Lower lobe of right lung (tissue), 2 donors: ENCODE measurements around the gene PEPD. TPM values are rescaled to one million over a fixed set of nuclear protein-coding genes. Genes with fewer than 3 reads are reported as not detected.

ENCODE experiments used
- ATAC-seq, 2 donors: fragments of 200-7000 bp; cut with Tn5 transposase; one replicate each; pipeline ENCODE4 v1.9.1; 2020 to 2022; ENCODE audit warnings: mild to moderate bottlenecking in 2 of 2, moderate library complexity in 2 of 2
- DNase-seq: peaks from one replicate; pipeline ENCODE4 v3.0.0-alpha.2; 2020
- H3K27ac ChIP-seq: fragments of 200-600 bp; one replicate; pipeline ENCODE4 v1.8.0; 2022
- H3K27me3 ChIP-seq: fragments of 200-600 bp; one replicate; pipeline ENCODE4 v1.8.0; 2022; ENCODE audit warnings: low read depth
- H3K36me3 ChIP-seq: fragments of 200-600 bp; one replicate; pipeline ENCODE4 v1.8.0; 2022; ENCODE audit warnings: mild to moderate bottlenecking
- H3K4me1 ChIP-seq: fragments of 200-600 bp; one replicate; pipeline ENCODE4 v1.8.0; 2022
- H3K4me3 ChIP-seq: fragments of 200-600 bp; one replicate; pipeline ENCODE4 v1.8.0; 2022; ENCODE audit warnings: mild to moderate bottlenecking
- H3K9me3 ChIP-seq: fragments of 200-600 bp; one replicate; pipeline ENCODE4 v1.8.0; 2022
- intact Hi-C: fragments of 100-400 bp; cut with DNase I; formaldehyde crosslinking; loops from one replicate; pipeline ENCODE4 v1.11.0; 2022
- total RNA-seq: library from RNA; stranded (reverse); fragmentation: NEBNext Ultra II Directional; extraction: Animal tissue kit (Norgen Biotek cat#: 25700); gene quantifications from one replicate; pipeline ENCODE4 v1.2.1, GENCODE V29; 2021
- TF ChIP-seq, protein P1 (sequence below): fragments of 200-600 bp; IDR thresholded peaks from one replicate; pipeline ENCODE4 v1.8.0; 2022; ENCODE audit warnings: antibody characterized with exemption, mild to moderate bottlenecking
- donor health status: DM: no; HTN: yes; CAD: no; lungs with severe emphysema.

The PEPD gene
- total RNA-seq, 1 donor from 2014 or later: 94.0 TPM

DNA sequence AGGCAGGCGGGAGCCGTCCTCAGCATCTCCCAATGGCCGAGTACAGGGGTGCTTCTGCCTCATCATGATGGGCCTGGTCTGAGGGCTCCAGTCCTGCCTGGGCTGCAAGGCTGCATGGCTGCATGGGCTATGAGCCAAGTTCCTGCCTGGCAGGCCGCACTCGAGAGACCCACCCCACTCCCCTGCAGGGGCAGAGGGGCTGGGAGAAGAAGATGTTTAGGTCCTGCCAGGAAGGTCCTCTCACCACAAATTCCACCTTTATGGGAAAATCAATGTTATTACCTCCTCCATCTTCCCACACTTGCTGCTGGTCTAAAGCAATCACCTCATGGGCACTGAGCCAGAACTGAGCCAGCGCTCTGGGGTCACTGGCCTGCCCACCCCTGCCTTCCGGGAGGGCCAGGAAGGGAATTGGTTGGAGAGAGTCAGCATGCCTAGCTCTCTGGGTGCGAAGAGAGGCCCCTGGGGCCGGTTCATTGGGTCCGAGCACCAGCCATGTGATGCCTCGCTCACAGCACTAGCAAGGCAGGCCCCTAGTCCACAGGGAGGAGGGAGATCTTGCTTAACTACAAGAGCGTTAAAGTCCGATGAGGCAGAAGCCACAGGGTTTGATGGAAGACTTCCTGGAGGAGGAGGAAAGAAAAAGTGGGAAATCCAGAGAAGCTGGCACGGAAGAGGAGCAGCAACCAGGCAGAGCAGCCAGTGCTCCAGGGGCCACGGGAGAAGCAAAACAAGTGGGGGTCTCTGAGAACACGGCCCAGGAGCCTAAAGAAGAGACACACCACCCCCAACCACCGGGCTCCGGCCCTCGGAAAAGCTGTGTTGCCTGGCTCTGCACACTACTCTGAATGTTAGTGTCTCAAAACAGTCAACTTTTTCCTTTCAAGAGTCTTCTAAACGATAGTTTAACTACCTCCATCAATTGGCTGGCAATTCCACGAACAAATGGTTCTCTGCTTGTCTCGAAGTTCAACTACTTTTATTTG, 84.9 kb downstream of the PEPD start:
- H3K9me3 ChIP-seq: no peaks in the 10 kb centered on the region
- TF ChIP-seq, protein P1, sequence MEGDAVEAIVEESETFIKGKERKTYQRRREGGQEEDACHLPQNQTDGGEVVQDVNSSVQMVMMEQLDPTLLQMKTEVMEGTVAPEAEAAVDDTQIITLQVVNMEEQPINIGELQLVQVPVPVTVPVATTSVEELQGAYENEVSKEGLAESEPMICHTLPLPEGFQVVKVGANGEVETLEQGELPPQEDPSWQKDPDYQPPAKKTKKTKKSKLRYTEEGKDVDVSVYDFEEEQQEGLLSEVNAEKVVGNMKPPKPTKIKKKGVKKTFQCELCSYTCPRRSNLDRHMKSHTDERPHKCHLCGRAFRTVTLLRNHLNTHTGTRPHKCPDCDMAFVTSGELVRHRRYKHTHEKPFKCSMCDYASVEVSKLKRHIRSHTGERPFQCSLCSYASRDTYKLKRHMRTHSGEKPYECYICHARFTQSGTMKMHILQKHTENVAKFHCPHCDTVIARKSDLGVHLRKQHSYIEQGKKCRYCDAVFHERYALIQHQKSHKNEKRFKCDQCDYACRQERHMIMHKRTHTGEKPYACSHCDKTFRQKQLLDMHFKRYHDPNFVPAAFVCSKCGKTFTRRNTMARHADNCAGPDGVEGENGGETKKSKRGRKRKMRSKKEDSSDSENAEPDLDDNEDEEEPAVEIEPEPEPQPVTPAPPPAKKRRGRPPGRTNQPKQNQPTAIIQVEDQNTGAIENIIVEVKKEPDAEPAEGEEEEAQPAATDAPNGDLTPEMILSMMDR: no peak
- no peak overlapping the region for H3K27ac ChIP-seq
- no peaks in the 10 kb centered on the region for H3K27me3 ChIP-seq
- ATAC-seq: no peak
- DNase-seq: peak; percentile 39
- no peaks in the 10 kb centered on the region for H3K4me1 ChIP-seq
- H3K4me3 ChIP-seq: no peak overlapping the region
- intact Hi-C loops: loop anchor here (10.0 kb wide), 1 partner anchor 338 kb away; no protein-coding TSS in a partner anchor
- H3K36me3 ChIP-seq: no peaks in the 10 kb centered on the region

DNA sequence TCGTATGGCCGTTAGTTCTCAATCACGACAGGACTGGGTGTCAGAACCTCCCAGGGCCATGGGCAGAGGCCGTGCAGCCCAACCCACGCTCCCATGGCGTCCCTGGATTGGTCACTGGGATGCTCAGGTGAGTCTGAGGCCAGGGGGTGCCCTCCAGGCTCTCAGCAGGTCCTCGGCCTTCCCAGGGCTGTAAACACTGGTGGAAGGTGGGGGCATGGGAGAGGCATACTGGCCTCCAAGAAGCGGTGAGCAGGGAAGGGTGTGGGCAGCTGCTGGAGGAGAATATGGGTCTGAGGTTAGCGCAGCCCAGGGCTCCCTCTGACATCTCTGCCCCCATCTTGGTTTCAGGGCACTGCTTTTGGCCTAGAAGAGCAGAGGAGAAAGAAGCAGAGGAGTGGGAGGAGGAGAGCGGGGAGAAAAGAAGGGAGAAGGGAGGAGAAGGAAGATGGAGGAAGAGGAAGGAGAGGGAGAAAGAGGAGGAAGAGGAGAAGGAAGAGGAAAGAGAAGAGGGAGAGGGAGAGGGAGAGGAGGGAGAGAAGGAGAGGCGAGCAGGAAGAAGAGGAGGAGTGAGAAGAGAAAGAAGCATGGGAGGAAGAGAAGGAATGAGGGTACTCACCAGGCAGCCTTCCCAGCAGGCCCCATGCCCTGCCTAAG, 85.8 kb downstream of the PEPD start:
- TF ChIP-seq, protein P1: no peak
- Histone ChIP-seq H3K9me3 (no peaks in the 10 kb centered on the region), H3K27me3 (no peaks in the 10 kb centered on the region), H3K4me1 (no peaks in the 10 kb centered on the region), H3K4me3 (no peak overlapping the region), H3K36me3 (no peaks in the 10 kb centered on the region), H3K27ac (no peak overlapping the region)
- no peak for ATAC-seq
- DNase-seq: peak; percentile 25
- intact Hi-C loops: loop anchor here (10.0 kb wide), 1 partner anchor 339 kb away; no protein-coding TSS in a partner anchor

DNA sequence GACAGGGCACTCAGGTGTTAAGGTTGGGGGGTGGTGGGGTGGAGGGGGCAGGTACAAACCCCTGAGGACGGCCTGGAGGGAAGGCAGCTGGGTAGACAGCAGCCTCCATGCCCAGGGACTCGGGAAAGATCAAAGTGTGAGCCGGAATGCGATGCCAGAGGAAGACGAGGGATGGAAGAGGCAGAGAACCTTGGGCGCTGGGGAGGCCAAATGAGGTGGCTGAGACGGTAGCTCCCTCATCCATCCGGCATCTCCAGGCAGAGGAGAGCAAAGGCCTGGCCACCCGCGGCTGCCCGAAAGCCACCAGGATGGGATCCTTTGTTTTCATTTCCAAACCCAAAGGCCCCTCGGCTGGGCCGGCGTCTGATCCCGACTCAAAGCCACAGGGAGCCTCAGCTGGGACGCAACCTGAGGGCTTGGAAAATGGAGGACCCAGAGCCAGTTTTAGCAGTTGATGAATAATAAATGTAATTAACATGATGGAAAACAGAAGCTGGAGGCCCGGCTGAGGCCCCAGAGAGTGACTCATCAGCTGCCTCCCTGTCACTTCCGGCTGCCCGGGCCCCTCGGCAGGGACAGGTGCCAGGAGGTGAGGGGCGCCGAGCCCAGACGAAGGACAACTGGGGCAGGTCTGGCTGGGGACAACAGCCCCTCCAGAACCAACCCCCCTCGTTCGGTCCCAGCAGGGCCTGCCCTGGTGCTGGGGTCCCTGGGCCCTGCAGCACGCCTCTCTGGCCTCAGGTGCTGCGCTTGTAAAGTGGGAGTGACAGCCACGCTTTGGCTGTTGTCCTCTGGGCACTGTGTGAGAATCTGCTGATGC, 86.5 kb downstream of the PEPD start:
- no peak for ATAC-seq

DNA sequence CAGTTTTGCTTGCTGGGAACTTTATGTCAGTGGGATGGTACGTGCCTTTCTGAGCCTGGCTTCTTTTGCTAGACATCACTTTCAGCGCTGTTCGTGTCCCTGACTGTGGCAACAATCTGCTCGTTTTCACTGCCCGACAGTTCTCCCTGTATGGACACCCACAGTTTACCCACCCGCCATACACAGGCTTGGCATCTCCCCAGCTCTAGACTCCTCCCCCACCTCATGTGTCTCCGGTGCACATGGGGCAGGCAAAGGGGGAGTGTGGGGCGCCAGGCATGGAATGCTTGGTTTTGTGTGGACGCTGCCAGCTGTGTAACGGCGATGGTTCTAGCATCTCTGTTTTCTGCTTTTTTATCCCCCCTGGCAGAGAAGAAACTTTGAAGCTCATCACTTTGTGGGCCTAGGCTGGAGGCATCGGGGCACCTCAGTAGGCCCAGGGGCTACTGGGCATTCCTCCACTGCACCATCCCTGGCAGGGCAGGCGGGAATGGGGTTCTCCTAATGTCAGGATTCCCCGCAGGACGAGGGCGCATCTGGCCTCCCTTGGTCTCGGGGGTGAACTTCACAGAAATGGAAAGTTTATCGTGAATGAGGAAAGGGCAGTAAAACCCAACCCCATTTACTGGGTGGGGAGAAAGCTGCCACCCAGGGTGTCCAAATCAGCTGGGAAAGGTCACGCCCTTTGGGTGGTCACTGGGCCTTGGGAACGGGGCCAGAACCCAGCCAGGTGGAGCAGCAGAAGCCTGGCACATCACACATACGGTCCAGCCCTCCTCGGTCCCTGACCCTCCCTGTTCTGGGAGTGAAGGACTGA, 87.3 kb downstream of the PEPD start:
- Histone ChIP-seq H3K27me3 (no peaks in the 10 kb centered on the region), H3K9me3 (no peaks in the 10 kb centered on the region), H3K27ac (no peak overlapping the region), H3K36me3 (no peaks in the 10 kb centered on the region), H3K4me3 (no peak overlapping the region), H3K4me1 (no peaks in the 10 kb centered on the region)
- peak; percentile 35 for DNase-seq
- ATAC-seq: no peak
- TF ChIP-seq, protein P1: no peak
- intact Hi-C loops: loop anchor here (10.0 kb wide), 1 partner anchor 341 kb away; no protein-coding TSS in a partner anchor

More for the DNA sequence above, 86.5 kb downstream of the PEPD start:
- no peak overlapping the region for H3K27ac ChIP-seq
- H3K27me3 ChIP-seq: no peaks in the 10 kb centered on the region
- H3K4me3 ChIP-seq: no peak overlapping the region
- TF ChIP-seq, protein P1: no peak
- no peaks in the 10 kb centered on the region for H3K36me3 ChIP-seq
- intact Hi-C loops: loop anchor here (10.0 kb wide), 1 partner anchor 340 kb away; no protein-coding TSS in a partner anchor
- H3K9me3 ChIP-seq: no peaks in the 10 kb centered on the region
- DNase-seq: peak; percentile 37
- H3K4me1 ChIP-seq: no peaks in the 10 kb centered on the region
